ENCODE results near the gene HERC2.
A peak's percentile ranks its signal among the peaks of the same experiment; 100 is the strongest.
"Not testable (repeated sequence)": the region's sequence is repeated elsewhere in the genome, so short reads cannot be mapped to it uniquely, and the experiment has no call there.

HERC2 gene

GRCh38 chr15:28221696-28222095 lies 100.3 kb downstream of the HERC2 start:
- DNase-seq (ENCODE audit: low spot score): not testable (repeated sequence)

DNA sequence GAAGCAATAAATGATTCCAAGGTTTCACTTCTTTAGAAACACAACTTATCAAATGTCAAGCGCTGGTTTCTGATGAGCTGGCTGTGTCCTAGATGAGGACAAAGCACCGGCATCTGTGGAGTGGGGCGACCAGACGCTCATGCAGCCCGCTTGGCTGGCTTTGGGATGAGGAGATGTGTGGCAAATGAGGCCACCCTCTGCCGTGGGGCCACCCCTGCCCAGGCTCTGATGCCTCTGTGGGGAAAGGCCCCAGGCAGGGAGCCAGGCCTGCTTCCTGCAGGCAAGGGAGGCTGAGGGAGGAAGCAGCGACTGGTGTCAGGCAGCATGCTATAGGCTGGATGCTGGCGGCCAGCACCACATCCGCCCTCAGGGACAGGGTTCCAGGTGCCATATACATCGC lies 102.9 kb downstream of the HERC2 start:
- no peak for DNase-seq (ENCODE audit: low spot score)

- not testable (repeated sequence) for DNase-seq (ENCODE audit: low spot score)
Observed at GRCh38 chr15:28216946-28217546, 104.9 kb downstream of the HERC2 start.

DNA sequence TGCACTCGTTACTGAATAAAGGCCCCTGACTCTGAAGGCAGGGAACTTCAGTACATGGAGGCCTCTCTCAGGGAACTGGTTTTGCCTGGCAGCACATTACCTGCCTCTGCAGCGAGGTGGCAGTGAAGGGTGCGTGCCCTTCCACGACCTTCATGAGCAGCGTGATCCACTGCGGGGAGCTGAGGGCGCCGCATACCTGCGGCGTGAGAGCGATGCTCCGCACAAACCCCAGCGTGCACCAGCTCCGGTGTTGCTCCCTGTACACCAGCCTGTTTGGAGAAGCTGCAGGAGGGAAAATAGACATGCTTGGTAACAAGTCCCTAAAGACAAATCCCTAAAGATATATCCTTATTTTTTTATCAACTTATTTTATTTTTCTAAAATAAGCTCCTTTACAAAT lies 106.5 kb downstream of the HERC2 start:
- DNase-seq (ENCODE audit: low spot score): not testable (repeated sequence)

GRCh38 chr15:28214006-28214790 lies 107.8 kb downstream of the HERC2 start:
- not testable (repeated sequence) for DNase-seq (ENCODE audit: low spot score)

- not testable (repeated sequence) for DNase-seq (ENCODE audit: low spot score)
Observed at GRCh38 chr15:28213393-28213792, 108.6 kb downstream of the HERC2 start.

- DNase-seq (ENCODE audit: low spot score): no peak
Observed at GRCh38 chr15:28208583-28208982, 113.4 kb downstream of the HERC2 start.

DNA sequence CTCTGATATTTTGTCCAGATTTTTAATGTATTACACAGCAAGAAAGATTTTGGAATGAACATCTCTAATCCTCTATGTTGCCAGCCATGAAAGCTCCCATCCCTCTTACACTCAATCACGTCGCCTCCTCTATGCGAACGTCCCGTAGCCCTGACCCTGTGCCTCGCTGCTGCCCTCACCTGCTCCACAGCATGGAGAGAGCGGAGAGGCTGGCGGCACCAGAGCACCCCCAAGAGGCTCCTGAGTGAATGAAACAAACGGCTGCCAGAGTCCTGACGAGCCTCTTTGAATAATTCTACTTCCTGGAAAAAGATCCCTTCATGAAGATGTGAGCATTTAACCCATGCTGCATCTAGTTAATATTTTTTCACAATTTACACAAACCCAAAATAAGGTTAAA lies 116.3 kb downstream of the HERC2 start:
- not testable (repeated sequence) for DNase-seq (ENCODE audit: low spot score)

GRCh38 chr15:28203055-28203828 lies 118.7 kb downstream of the HERC2 start:
- DNase-seq (ENCODE audit: low spot score): not testable (repeated sequence)

GRCh38 chr15:28202124-28202523 lies 119.9 kb downstream of the HERC2 start:
- DNase-seq (ENCODE audit: low spot score): not testable (repeated sequence)

DNA sequence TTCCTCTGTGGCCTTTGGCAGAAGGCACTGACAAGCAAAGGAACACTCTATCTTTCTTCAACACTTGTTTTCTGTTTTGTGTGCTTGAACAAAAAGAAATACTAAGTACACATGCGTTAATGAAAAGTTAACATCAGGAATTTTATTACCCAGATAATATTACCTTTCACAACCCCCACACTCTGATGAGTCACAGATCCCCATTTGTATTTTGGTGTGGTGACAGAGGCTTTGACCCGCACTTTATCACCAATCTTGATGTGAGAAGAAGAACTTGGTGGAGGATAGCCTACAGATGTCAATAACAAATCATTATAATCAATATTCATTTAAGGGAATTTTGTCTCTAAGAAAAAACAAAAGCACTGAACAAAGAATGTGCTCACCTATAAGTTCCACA lies 123.8 kb downstream of the HERC2 start:
- DNase-seq (ENCODE audit: low spot score): not testable (repeated sequence)

GRCh38 chr15:28197694-28198093 lies 124.3 kb downstream of the HERC2 start:
- not testable (repeated sequence) for DNase-seq (ENCODE audit: low spot score)

- DNase-seq (ENCODE audit: low spot score): not testable (repeated sequence)
Observed at GRCh38 chr15:28196581-28196980, 125.4 kb downstream of the HERC2 start.

DNA sequence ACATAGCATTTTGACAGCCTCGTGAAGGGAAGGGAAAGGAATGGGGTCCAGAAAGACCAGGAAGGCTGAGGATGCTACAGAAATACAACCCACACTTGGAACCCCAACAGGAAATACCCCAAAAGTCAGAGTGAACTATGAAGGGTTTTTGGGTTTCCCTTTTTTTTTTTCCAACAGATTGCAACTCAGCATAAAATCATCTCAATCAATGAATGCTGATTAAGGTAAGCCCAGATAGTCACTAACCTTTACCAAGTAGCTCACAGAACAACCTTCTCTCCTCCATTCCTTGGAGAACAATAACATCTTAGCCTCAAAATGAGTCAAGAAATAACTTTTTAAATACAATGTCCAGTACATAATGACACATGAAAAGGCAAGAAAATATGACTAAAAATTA lies 129.2 kb downstream of the HERC2 start:
- no peak for DNase-seq (ENCODE audit: low spot score)

- DNase-seq (ENCODE audit: low spot score): peak; percentile 90
Observed at GRCh38 chr15:28191832-28192231, 130.1 kb downstream of the HERC2 start.

DNA sequence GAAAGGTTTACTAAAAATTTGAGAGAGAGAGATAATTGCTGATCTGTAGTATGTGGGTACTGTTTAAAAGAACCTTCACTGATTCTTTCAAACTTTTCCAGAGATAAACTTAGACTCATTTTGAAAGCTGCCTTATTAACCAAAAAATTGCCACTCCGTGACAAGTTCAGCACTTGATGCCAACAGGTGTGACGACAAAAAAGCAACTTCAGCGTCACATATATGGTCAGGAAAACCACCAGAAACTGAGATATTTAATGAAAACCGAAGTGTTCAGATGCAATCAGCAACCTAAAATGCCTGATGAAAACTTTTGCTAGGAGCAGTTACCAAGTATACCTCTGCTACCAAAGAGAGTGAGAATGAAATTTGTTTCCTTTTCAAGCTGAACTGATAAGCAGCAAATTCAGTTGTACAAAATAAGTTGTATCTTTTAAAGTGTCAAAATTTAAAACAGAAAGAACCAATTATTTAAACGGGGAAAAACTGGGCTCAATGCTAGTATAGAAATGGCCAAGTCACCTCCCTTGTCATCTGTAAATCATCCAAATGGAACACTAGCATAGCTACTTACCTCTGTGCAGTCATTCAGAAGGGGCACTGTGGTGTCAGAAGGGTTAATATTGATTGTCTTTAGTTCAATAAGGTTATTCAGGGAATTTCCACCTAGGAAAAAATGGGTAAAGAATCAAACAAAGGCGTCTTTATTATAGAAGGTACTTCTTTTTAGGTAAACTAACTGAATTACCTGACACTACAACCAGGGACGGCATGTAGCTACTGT lies 131.4 kb downstream of the HERC2 start:
- DNase-seq (ENCODE audit: low spot score): no peak

GRCh38 chr15:28185148-28185895 lies 136.7 kb downstream of the HERC2 start:
- DNase-seq (ENCODE audit: low spot score): no peak

DNA sequence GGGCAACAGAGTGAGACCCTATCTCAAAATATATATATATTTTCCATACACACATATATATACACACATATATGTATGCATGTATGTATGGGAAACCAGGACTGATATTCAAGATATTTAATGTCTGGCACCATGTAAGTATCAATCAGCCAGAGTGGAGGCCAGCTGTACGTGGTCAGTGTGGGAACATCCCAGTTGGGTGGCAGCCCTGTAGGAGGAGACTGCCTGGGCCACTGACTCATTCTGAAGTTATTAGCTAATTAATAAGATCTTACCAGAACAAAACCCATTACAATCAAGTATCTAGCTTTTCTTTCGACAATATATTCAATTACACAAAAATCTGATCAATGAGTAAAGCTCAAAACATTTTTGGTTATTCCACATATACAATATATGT lies 137.8 kb downstream of the HERC2 start:
- peak; percentile 11 for DNase-seq (ENCODE audit: low spot score)

GRCh38 chr15:28182731-28183130 lies 139.2 kb downstream of the HERC2 start:
- DNase-seq (ENCODE audit: low spot score): no peak

- no peak for DNase-seq (ENCODE audit: low spot score)
Observed at GRCh38 chr15:28182216-28182615, 139.8 kb downstream of the HERC2 start.

GRCh38 chr15:28181366-28181765 lies 140.6 kb downstream of the HERC2 start:
- DNase-seq (ENCODE audit: low spot score): no peak

Data from hepatic stellate cell (primary cell).